ENCODE data around the gene LRFN5. TPM values are rescaled to one million over a fixed set of nuclear protein-coding genes. Genes with fewer than 3 reads are reported as not detected.

LRFN5 gene
- total RNA-seq, 1 experiment from 2014 or later, result not detected

DNA sequence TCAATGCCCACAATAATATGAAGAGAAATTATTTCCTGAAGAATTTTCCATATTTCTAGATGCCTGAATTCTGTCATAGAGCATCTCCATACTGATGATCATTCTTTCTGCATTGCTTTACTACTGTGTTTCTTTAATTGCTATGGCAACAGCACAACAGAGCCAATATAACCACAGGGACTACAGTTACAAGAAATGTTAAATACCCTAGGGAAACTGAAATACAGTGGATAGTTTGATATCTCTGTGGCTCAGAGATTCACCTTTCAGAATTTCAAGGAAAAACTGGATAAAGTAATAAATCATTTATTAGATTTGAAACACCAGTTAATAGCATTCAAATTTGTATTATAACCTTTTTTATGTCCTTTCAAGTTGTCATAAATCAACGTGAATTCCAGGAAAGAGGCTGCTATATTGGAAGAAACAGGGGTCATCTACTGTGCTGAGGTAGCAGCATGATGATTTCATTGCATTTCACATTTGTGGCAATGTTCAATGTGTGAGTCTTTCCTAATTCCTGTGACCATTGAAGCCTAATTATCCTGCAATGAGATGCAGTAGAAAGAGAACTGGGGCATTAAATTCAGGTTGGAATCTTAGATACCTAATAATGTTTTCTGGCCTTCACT, 267.1 kb downstream of the LRFN5 start:
- H3K9me3 ChIP-seq (ENCODE audit: control insufficient read depth in 1 of 2, insufficient read depth in 1 of 2, low read depth in 1 of 2, low read length in 2 of 2), result peaks cover 0 to 9% of the 10 kb centered on the region in 2 experiments; a peak in 1 of 4 replicates
- POLR2A ChIA-PET, result no interaction called here
- no peak overlapping the region for H3K27ac ChIP-seq (ENCODE audit: low read depth, low read length)
- H3K4me2 ChIP-seq (ENCODE audit: low read length), result no peak overlapping the region
- no peaks in the 10 kb centered on the region for H3K27me3 ChIP-seq (ENCODE audit: insufficient read depth, low read length)
- no peaks in the 10 kb centered on the region for H3K36me3 ChIP-seq (ENCODE audit: control insufficient read depth in 1 of 2, insufficient read depth in 2 of 2, low read length in 2 of 2)
- TF ChIP-seq, protein P1, sequence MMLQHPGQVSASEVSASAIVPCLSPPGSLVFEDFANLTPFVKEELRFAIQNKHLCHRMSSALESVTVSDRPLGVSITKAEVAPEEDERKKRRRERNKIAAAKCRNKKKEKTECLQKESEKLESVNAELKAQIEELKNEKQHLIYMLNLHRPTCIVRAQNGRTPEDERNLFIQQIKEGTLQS (IDR thresholded peaks at IDR 0.05), result no peak
- TF ChIP-seq, protein P2, sequence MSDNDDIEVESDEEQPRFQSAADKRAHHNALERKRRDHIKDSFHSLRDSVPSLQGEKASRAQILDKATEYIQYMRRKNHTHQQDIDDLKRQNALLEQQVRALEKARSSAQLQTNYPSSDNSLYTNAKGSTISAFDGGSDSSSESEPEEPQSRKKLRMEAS (IDR thresholded peaks at IDR 0.05), result no peak
- no peak for TF ChIP-seq EGR1 (IDR thresholded peaks at IDR 0.05; ENCODE audit: low read depth)
- TF ChIP-seq SRF (IDR thresholded peaks at IDR 0.05; ENCODE audit: low read depth), result no peak
- TF ChIP-seq ELF1 (IDR thresholded peaks at IDR 0.05; ENCODE audit: borderline replicate concordance, low read depth), result no peak
- TF ChIP-seq RAD21 (IDR thresholded peaks at IDR 0.05; ENCODE audit: low read depth), result no peak
- TF ChIP-seq SP1 (IDR thresholded peaks at IDR 0.05; ENCODE audit: low read depth), result no peak
- no peak for TF ChIP-seq POLR2A (IDR thresholded peaks at IDR 0.05; ENCODE audit: borderline replicate concordance, extremely low read depth, insufficient read depth, insufficient read length)
- TF ChIP-seq, protein P3, sequence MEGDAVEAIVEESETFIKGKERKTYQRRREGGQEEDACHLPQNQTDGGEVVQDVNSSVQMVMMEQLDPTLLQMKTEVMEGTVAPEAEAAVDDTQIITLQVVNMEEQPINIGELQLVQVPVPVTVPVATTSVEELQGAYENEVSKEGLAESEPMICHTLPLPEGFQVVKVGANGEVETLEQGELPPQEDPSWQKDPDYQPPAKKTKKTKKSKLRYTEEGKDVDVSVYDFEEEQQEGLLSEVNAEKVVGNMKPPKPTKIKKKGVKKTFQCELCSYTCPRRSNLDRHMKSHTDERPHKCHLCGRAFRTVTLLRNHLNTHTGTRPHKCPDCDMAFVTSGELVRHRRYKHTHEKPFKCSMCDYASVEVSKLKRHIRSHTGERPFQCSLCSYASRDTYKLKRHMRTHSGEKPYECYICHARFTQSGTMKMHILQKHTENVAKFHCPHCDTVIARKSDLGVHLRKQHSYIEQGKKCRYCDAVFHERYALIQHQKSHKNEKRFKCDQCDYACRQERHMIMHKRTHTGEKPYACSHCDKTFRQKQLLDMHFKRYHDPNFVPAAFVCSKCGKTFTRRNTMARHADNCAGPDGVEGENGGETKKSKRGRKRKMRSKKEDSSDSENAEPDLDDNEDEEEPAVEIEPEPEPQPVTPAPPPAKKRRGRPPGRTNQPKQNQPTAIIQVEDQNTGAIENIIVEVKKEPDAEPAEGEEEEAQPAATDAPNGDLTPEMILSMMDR (IDR thresholded peaks at IDR 0.05 in 2 of 3, conservative IDR thresholded peaks at IDR 0.05 in 1 of 3; ENCODE audit: borderline replicate concordance in 1 of 3, insufficient read depth in 1 of 3, low read depth in 2 of 3, low read length in 2 of 3), result no peak
- no peak for TF ChIP-seq ZNF274 (IDR thresholded peaks at IDR 0.05; ENCODE audit: low read depth, low read length)
- no peak for TF ChIP-seq TCF7L2 (IDR thresholded peaks at IDR 0.05; ENCODE audit: borderline replicate concordance, extremely low read depth, insufficient read depth, insufficient read length)
- TF ChIP-seq CBX3 (IDR thresholded peaks at IDR 0.05; ENCODE audit: low read depth), result no peak
- TF ChIP-seq EZH2phosphoT487 (IDR thresholded peaks at IDR 0.05; ENCODE audit: borderline replicate concordance), result no peak
- TF ChIP-seq, protein P4, sequence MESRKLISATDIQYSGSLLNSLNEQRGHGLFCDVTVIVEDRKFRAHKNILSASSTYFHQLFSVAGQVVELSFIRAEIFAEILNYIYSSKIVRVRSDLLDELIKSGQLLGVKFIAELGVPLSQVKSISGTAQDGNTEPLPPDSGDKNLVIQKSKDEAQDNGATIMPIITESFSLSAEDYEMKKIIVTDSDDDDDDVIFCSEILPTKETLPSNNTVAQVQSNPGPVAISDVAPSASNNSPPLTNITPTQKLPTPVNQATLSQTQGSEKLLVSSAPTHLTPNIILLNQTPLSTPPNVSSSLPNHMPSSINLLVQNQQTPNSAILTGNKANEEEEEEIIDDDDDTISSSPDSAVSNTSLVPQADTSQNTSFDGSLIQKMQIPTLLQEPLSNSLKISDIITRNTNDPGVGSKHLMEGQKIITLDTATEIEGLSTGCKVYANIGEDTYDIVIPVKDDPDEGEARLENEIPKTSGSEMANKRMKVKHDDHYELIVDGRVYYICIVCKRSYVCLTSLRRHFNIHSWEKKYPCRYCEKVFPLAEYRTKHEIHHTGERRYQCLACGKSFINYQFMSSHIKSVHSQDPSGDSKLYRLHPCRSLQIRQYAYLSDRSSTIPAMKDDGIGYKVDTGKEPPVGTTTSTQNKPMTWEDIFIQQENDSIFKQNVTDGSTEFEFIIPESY (IDR thresholded peaks at IDR 0.05; ENCODE audit: extremely low read depth, insufficient replicate concordance, low read length), result no peak
- TF ChIP-seq CEBPB (IDR thresholded peaks at IDR 0.05; ENCODE audit: low read depth), result no peak
- TF ChIP-seq FOSL1 (IDR thresholded peaks at IDR 0.05; ENCODE audit: low read depth), result no peak
- no peak for TF ChIP-seq EZH2 (IDR thresholded peaks at IDR 0.05)
- H3K9me2 ChIP-seq (ENCODE audit: insufficient read depth), result no peaks in the 10 kb centered on the region
- intact Hi-C loops (cut with micrococcal nuclease), result no loop called here
- no peaks in the 10 kb centered on the region for H4K20me1 ChIP-seq (ENCODE audit: insufficient read depth)
- RAD21 ChIA-PET (ENCODE audit: low non-redundant PET in 1 of 2, low total read pairs in 2 of 2, uncharacterized antibody in 2 of 2, unreplicated experiment in 2 of 2), result no interaction called here
- no peak overlapping the region for H3K4me3 ChIP-seq (replicated peaks in 1 of 2; ENCODE audit: low read depth in 1 of 2, low read length in 2 of 2)
- BruUV-seq (replicated peaks), result no TSS peak
- ATAC-seq (no peak), DNase-seq (ENCODE audit: low read depth, low spot score) (no peak)
- no peak overlapping the region for H2AFZ ChIP-seq (ENCODE audit: low read depth, low read length, poor library complexity, severe bottlenecking)
- H3K9ac ChIP-seq (ENCODE audit: low read length), result no peak overlapping the region
- H3K79me2 ChIP-seq (ENCODE audit: insufficient read depth, low read length), result no peaks in the 10 kb centered on the region
- H3K4me1 ChIP-seq (ENCODE audit: control insufficient read depth in 1 of 2, insufficient read depth in 2 of 2, low read length in 2 of 2), result no peaks in the 10 kb centered on the region
- CTCF ChIA-PET, result no interaction called here

Data from HCT116 (cell line).